GM23248 (cell line): ENCODE results near the gene PTPRT.

Source experiments
- EZH2 ChIP-seq: fragments of 200-600 bp; sonication (generic); IDR thresholded peaks from 2 replicates; pipeline ENCODE4 v1.6.1; 2018; ENCODE audit warnings: antibody characterized with exemption, mild to moderate bottlenecking; ENCODE audit not compliant: insufficient read depth, poor library complexity, severe bottlenecking
- EZH2phosphoT487 ChIP-seq: fragments of 200-600 bp; sonication (generic); IDR thresholded peaks from 2 replicates; pipeline ENCODE4 v1.6.1; 2018; ENCODE audit warnings: antibody characterized with exemption, moderate library complexity, mild to moderate bottlenecking, low read depth; ENCODE audit not compliant: insufficient read depth

DNA sequence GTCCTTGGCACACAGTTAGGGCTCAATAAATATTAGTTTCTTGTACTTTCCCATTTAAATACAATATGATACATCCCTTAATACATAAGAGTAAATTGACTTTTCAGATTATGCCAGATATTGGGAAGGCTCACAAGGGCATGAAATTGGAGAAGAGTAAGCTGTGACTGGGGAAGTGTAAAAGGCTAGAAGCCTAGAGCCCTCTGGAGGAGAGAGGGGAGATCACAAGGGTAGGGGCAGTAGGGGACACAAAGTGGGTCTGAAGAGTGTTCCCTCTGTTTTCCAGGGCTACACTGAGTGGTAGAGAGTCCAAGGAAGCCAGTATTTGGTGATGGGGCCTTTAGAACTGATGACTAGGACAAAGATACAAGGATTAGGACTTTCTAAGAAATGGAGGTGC is 1008.6 kb downstream of the PTPRT start:
- TF ChIP-seq EZH2 (no peak), EZH2phosphoT487 (no peak)
